Activated CD8-positive, alpha-beta memory T cell treated with anti-CD3 and anti-CD28 coated beads, Interleukin-2, amount 50 U/mL, for 24 hours (primary cell): ENCODE data around the gene CABLES2.

Experiments used
- DNase-seq: peaks from one replicate; pipeline ENCODE4 v3.0.0-alpha.2; 2020; ENCODE audit errors: extremely low read depth

Gene CABLES2

DNA sequence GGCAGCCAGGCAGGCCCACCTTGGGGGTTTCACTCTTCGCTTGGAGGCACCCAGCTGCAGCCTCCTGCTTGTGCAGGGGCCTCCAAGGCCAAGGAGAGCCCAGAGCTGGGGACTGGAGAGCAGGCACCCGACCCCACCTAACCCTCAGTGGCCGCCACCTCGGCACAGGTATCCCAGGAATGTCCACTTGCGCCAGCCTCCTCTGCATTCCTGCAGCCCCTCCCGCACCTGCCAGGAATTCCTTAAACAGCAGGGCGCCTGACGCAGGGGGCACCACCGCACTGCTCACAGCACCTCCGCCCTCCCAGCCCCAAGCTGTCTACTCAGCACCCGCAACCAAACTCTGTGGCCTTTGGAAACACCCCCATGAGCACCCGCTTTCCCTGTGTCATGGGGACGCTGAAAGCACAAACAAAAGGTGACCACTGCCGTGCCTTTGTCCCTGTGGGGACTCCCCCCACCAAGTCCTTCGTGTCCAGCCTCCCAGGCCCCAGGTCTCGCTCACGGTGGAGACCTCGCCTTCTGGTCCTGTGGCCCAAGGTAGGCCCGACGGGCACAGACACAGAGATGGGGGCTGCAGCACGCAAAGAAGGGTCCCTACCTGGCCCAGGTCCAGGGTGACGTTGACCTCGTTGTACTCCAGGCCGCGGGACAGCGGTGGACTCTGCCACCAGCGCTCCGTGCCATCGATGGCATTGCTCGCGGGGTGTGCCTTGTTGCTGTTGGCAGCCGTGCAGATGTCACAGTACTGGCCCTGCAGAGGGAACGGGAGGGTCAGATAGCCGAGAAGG lies 45.1 kb downstream of the CABLES2 start:
- no peak for DNase-seq

DNA sequence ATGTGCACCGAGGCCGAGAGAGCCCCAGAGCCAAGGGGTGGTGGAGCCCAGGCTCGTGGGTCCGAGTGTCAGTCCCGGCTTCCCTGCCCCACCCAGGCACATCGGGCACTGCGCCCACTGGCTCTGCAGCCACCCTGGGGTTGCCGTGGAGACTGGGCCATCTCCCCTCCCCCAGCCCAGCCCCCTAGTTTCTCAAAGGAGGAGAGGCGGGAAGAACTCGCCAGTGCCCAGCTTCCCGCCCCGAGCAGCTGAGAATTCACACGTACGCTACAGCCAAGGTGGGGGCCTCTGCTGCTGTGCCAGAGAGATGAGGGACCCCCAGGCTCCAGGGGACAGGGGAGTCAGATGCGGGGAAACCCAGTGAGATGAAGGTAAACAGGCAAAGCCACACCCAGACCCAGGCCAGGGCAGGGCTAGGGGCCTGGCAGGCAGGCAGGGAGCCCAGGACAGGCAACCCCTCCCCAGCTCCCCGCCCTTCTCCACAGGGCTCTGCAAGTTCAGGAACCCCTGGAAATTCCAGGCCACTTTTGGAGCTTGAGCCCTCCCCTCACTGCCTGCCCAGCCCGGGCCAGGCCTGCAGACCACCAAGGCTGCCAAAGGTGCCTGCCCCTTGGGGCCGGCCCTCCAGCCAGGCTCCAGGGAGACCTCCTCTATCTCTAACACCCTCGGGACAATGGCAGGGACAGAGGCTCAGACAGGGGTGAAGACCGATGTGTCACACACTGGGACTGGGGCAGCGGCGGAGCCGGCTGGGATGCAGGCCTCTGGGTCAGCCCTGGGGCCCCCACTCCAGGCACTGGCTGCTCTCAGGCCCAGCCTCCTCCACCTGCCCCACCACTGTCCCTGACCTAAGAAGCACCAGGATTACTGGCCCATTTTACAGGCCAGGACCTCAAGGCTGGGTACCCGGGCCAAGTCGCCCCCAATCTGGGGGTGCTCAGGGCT lies 46.0 kb downstream of the CABLES2 start:
- no peak for DNase-seq

DNA sequence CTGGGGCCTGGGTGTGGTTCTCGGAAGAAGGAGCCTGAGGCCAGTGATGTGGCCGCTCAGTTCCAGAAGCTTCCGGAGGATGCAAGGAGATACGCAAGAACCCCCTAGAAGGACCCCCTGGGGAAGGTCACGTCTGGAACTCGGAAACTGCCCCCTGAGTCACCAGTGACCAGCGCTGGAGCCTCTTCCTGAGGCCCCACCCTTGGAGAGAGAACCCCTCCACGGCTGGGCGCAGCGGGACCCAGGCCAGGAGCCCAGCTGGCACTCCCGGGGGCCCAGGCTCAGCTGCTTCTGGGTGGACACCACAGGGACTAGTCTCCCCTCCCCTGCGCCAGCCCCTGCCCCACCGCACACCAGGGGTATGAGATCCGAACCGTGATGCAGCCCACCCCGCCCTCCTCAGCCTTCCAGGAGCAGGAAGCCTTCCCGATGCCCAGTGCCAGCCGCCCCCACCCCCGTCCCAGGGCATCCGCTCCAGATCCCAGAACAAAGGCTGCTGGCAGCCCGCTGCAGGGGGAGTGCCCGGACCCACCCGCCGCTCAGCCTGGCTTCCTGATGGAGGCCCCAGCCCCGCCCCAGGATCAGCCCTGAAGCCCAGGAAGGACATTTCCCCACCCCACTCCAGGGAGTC lies 47.5 kb downstream of the CABLES2 start:
- DNase-seq: no peak

DNA sequence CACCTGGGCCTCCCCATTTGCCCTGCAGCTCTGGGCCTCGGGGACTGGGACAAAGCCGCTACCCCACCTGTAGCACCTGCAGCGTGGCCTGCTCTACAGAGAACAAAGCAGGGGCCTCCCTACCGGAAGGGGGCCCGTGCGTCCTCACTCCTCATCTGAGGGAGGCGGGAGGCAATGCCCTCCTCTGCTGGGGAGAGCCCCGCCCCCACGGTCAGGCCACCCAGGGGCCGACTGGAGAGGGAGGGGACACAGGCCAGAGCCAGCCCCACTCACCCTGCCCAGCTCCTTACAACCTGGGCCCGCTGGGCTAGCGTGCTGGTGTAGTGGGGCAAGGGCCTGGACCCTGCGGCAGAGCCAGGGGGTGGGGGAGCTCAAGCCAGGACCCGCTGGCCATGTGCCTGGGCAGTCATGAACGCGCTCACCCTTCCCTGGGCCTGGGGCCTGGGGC lies 48.0 kb downstream of the CABLES2 start:
- no peak for DNase-seq

DNA sequence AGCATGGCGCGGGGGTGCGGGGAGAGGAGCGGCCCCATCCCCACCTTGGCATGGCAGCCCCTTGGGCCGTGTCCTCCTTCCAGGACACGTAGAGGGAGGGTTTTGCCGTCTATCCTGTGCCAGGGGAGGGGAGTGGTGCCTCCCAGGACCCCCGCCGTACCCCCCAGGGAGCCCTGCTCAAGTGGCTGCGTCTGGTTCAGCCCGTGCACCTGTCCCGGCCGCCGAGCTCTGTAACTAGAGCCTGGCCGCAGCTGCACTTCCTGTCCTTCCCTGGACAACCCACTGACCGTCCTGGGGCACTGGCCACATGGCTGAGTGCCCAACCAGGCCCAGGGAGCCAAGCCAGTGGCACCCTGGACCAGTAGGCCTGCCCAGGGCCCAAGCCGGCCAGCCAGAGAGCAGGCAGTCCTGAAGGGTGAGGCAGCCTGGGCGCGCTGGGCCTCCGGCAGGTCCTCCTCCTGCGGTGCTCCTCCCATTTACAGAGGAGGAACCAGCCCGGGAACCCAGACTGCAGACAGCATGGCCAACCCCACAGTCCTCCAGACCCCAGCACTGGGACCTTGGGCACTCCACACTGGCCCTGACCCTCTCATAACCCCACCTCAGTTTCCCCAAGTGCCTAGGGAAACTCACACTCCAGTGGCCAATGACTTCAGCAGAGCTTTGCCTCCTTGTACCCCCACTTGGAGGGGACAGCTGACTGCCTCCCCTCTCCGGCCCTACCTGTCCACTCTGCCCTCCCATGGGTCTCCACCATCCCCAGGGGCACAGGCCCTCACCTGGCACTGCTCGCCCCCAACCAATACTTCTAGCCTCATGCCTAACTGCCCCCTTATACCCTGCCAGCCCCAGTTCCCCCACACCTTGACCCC lies 48.7 kb downstream of the CABLES2 start:
- no peak for DNase-seq

DNA sequence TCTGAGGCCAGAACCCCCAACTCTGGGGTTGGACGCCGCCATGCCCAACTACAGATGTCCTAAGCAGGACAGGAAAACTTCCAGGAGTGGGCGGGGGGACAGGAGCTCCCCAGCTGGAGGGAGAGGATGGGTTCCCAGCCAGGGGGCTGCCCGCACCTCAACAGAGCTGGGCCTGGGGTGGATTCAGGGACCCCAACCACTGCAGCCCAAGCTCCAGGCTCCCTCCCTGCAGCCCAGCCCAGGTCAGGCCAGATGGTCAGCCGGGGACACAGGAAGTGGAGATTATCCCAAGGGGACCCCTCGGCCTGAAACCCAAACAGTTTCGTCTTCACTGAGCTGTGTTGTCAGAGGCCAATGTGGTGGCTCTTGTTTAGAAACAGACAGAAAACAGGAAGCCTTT lies 49.4 kb downstream of the CABLES2 start:
- DNase-seq: no peak

DNA sequence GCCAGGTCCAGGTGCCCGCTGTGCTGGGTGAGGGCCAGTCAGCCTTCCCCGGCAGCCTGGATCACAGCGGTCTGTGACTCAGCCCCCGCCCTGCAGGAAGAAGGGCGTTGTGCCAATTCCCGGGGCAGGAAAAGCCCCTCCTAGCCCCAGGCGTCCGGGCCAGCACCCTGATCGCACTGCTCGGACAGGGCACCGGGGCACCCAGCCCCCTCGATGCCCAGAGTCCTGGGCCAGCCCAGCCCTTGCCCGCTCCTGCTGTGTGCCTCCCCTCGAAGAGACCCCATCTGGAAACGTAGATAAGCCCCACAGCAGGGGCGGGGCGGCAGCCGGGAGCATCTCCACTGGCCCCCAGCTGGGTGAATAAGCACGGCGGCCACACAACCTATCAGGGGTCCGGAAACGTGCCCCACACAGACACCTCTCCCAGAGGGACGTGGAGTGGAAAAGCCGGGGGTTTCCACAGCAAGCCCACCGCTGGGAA lies 49.9 kb downstream of the CABLES2 start:
- no peak for DNase-seq

DNA sequence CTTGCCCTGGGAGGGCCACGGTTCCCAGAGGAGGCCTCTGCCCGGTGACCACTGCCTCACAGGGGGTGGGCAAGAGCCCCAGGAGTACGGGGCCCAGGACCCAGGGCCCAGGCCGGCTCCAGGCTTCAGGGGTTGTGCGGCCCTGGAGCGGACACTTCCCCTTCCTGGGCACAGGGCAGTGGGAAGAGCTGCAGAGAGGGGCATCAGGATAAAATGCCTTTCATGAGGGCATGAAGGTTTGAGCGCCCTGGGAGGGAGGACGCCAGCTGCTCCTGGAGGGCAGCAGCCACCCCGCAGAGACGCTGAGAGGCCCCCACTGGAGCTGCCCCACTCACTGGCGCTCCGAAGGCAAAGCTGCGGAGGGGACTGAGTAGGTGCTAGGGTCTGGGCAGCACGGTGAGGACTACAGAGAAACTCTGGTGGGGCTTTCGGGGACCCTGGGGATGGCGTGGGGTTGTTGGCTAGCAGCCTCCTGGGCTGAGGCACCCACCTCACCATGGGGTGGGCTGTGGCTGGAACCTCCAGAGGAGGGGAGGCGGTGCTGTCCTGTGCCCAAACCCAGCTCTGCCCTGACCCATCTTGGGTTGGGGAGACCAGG lies 50.4 kb downstream of the CABLES2 start:
- no peak for DNase-seq

DNA sequence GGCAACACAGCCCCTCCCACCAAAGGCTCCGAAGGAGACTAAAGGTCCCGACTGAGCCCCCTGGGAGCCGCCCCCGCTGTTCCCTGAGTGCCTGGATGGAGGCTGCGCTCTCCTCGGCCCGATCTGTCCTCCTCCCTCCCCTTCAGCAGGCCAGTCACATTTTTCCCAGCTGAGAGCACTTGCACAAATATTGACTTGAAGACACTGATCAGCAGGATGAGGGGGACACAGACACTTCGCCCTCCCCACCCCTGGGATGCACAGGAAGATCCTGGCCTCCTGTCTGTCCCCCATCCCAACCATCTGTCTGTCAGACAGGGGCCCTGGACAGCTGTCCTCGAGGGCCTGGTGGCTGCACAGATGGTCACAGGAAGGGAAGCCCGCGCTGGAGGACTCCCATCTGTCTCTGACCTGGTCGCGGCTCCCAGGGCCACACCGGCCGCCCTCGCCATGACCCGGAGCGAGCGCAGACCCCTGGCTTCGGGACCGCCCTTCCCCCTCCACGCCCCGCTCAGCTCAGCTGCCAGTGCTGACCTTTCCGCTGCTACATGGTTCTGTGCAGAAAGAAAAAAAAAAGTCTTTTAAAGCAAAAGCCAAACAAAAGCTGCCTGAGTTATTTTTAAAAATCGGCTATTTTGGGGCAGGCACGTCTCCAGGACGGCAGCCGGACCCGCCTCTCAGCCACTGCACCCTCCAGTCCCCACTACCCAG lies 51.1 kb downstream of the CABLES2 start:
- no peak for DNase-seq

DNA sequence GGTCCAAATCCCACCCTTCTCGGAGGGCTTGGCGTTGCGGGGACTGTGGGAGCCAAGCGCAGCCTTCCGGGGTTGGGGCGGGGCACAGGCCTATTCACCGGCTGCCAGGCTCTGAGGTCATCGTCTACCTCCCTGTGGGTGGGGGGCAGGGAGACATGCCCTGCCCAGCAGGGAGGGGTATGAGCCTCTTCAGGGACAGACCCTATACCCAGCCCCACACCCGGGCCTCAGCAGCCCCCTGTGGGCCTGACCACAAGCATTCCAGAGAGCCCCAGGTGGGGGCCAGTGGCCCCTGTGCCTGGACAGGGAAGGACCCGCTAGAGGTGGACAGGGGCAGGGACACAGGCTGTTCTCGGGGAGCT lies 51.6 kb downstream of the CABLES2 start:
- no peak for DNase-seq

DNA sequence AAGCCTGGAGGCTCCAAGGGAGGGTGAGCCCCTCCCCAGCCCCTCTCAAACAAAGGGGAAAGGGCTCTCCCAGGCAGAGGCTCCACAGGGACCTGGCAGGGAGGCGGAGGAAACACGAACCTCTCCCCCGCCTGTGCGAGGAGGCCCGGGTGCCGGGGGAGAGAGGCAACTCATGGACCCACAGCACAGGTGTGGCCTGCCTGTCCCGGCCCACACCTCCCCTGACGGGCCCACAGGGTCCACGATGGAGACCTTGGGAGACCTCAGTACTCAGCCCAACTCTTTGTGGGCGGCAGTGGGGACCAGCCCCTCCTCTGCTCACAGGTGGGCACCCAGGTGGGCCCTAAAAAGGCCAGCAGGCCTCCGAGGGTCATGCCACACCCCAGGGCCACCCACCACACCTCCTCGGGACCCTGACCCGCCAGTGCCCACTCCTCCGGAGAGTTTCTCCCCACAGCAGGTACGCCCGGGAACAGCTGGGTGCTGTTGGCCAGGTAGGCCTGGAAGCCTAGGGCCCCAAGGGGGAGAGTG lies 52.2 kb downstream of the CABLES2 start:
- DNase-seq: no peak

DNA sequence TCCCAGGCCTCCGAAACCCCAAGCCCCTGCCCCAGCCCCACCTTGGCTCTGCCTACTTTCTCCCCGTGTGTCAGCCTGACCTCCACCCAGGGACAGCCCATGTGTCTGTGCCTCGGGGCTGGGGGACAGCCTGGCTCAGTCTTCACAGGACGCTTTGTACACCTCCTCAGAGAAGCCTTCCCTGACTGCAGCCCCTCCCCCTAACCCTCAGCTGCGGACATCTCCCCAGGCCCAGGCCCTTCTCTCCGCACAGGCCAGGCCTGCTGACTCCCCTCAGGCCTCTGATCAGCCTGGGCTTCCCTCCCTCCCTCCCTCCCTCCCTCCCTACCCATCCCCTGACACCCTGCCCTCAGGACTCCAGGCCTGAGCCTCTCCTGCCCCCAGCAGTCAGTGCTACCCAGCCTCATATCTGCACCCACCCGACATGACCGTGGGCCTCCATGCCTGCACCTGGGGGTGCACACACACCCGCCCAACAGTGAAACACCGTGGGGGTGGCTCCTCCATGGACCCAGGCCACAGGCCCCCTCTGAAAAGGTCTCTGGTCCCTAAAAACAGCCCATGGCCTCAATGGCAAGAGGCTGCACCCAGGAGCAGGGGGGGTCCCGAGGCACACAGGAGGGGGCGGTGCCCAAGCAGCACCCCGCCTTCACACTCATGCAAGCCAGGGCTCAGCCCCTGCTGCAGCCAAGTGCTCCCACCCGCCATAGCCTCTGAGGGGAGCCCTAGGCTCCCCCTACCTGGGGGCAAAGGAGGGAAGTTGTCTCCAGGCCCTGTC lies 52.9 kb downstream of the CABLES2 start:
- DNase-seq: no peak

DNA sequence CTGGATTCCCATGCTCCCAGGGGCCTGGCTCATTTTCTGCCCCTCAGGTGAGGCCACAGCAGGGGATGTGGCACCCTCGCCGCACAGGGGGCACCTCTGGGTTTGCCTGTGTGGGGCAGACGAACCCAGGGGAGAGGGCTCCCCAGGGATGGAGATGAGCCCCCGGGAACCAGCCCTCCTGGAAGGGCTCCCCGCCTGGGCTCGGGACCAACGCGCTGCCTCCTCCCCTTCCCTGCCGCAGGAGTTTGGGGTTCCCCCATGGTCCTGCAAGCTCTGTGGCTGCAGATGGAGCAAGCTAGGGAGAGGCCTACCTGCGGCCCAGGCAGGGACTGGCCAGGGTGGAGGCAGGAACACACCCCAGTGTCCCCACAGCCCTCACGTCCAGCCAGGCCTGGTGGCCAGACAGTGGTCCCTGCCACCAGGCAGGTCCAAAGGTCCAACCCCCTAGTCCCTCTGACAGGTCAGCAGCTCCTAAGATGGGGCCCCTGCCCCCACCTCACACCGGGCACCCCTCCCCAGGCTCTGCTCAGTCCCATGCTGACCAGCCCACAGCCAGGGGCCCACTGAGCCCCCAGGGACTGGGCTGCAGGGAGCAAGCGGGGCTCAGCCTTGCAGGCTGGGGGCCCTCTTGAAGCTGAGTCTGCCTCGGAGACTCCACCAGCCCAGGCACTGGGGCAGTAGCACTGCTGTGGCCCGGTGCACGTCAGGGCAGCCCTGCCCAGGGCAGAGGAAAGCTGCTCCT lies 53.6 kb downstream of the CABLES2 start:
- no peak for DNase-seq

DNA sequence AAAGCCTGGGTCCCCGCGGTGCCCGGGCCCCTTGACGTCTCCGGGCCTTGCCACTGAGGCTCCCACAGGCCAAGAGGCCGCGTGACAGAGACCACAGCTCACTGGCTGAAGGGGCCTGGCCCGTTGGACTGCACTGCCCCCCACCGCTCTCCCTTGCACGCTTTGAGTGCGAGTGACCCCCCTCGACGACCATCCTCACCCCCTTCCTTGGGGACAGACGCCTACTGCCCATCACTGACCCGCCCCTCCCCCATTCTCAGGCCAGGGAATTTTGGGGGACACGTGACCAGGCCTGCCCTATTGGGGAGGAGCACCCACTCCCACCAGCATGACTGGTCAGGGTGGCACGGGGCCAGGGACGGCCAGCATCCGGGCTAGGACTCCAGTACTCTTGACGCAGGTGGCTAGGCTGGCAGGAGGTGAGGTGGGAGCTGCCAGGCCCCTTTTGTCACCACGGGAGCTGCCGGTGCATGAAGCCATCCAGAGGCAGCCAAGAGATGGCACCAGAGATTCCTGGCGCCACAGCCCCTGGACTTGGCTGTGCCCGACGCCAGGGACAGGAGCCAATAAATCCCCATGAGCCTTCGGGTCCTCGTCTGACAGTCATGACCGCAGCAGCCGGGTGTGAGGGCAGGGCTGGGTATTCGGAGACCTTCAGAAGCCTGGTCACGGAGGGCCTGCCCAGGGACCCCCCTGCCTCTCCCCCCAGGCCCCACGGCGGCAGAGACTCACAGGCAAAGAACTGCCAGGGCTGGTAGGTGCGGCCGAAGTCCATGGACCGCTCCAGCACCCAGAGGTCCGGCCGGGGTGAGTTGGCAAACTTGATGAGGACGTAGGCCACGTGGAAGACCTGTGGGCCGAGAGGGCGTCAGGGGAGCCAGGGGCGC lies 54.4 kb downstream of the CABLES2 start:
- no peak for DNase-seq

DNA sequence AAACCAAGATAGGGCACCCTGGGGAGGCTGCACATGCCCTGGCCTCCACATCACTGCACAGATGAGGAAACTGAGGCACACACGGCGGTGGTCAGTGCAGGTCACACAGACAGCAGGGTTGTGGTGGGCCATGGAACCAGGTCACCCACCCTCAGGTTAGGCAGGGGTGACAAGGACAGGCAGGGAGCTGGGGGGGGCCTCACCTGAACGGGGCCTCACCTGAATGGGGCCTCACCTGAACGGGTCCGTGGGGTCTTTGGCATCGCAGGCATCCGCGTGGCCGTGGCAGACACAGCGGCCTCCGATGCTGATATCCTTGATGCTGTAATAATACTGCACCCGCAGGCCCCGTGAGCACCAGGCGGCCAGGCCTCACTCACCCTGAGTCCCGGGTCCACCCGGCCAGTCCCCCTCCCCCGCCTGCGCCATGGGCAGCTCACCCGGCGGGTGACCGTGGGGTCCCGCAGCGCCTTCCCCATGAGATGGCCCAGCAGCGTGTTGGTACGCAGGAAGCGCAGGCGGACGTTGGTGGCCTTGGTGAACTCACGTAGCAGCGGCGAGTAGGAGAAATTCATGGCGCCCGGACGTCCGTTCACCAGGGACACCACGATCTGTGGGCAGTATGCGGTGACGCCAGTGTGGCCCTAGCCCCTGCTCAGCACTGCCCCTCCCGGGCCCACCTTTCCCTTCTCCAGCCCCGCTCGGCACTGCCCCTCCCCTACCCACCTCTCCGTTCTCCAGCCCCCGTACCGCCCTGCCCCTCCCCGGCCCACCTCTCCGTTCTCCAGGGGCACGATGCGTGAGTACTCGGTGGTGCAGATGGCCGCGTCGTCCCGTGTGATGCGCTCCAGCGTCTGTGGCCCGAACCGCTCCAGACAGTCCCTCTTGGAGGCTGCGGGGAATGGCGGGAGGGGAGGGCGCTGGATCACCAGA lies 55.4 kb downstream of the CABLES2 start:
- DNase-seq: no peak
